T-cell (primary cell): ENCODE measurements around the gene KCNK4. TPM values are rescaled to one million over a fixed set of nuclear protein-coding genes. Genes with fewer than 3 reads are reported as not detected.
A peak's percentile ranks its signal among the peaks of the same experiment; 100 is the strongest.

Source experiments
- ATAC-seq, 4 experiments: fragments of 200-7000 bp in 3 of 4; fragments of 150-1000 bp in 1 of 4; cut with Tn5 transposase; replicated peaks in 1 of 4; 1 replicate in 3 of 4; 2 replicates in 1 of 4; pipeline ENCODE4 v1.10.0; 2021; ENCODE audit warnings: moderate library complexity in 3 of 4, mild to moderate bottlenecking in 2 of 4, moderate number of reproducible peaks in 1 of 4
- CTCF ChIA-PET, 2 donors: fragments of 300-600 bp; sonication (Branson Sonifier 250); formaldehyde crosslinking; loops; one replicate each; lab custom pipeline; 2022; ENCODE audit warnings: antibody characterized with exemption in 2 of 2; lab: Charles Lee
- POLR2A ChIA-PET, 2 donors: fragments of 300-600 bp; sonication (Branson Sonifier 250); formaldehyde crosslinking; loops; one replicate each; lab custom pipeline; 2022; ENCODE audit warnings: antibody characterized with exemption in 2 of 2; lab: Charles Lee
- DNase-seq, 35 experiments: peaks; one replicate each; pipeline versions ENCODE4 v3.0.0 to v3.0.0-alpha.2; 2013 to 2023
- H3K27ac ChIP-seq: one replicate; pipeline ENCODE4 v1.5.1; 2013; ENCODE audit warnings: low read length
- H3K27me3 ChIP-seq, 2 experiments: replicated peaks in 1 of 2; 1 replicate in 1 of 2; 2 replicates in 1 of 2; pipeline versions ENCODE4 v1.6.1 to v1.7.0; 2013; ENCODE audit warnings: low read length in 1 of 2, mixed read lengths in 1 of 2; ENCODE audit not compliant: control insufficient read depth in 2 of 2, insufficient read depth in 2 of 2; ENCODE audit errors: extremely low read depth in 1 of 2
- H3K36me3 ChIP-seq, 2 donors: 1 replicate in 1 of 2; 2 replicates in 1 of 2; pipeline versions ENCODE4 v1.6.1 to v1.7.0; 2013; ENCODE audit warnings: low read length in 1 of 2; ENCODE audit not compliant: control insufficient read depth in 2 of 2, insufficient read depth in 1 of 2; ENCODE audit errors: extremely low read depth in 1 of 2
- H3K4me1 ChIP-seq, 2 experiments: 1 replicate in 1 of 2; 2 replicates in 1 of 2; pipeline versions ENCODE4 v1.6.1 to v1.7.0; 2013; ENCODE audit warnings: low read length in 2 of 2, mixed read lengths in 1 of 2; ENCODE audit not compliant: insufficient read depth in 2 of 2, control insufficient read depth in 1 of 2; ENCODE audit errors: extremely low read depth in 1 of 2
- H3K4me3 ChIP-seq, 2 donors: 1 replicate in 1 of 2; 2 replicates in 1 of 2; pipeline versions ENCODE4 v1.5.1 to v1.7.0; 2013; ENCODE audit warnings: mild to moderate bottlenecking in 2 of 2, low read length in 1 of 2, moderate library complexity in 1 of 2; ENCODE audit not compliant: control insufficient read depth in 1 of 2; ENCODE audit errors: extremely low read depth in 1 of 2
- H3K9me3 ChIP-seq: 2 replicates; pipeline ENCODE4 v1.7.0; 2013
- H3K27ac Mint-ChIP-seq, 2 donors: one replicate each; pipeline ENCODE4 v1.8.0; 2020 to 2021; ENCODE audit warnings: mild to moderate bottlenecking in 2 of 2, mixed read lengths in 2 of 2
- H3K27me3 Mint-ChIP-seq, 2 donors: one replicate each; pipeline ENCODE4 v1.8.0; 2021 to 2022; ENCODE audit warnings: mixed read lengths in 2 of 2
- H3K36me3 Mint-ChIP-seq: one replicate; pipeline ENCODE4 v1.8.0; 2021; ENCODE audit warnings: mixed read lengths
- H3K4me1 Mint-ChIP-seq, 3 donors: one replicate each; pipeline ENCODE4 v1.8.0; 2020 to 2022; ENCODE audit warnings: mixed read lengths in 3 of 3, mild to moderate bottlenecking in 1 of 3
- H3K4me3 Mint-ChIP-seq, 3 donors: one replicate each; pipeline ENCODE4 v1.8.0; 2020 to 2022; ENCODE audit warnings: mild to moderate bottlenecking in 3 of 3, mixed read lengths in 3 of 3, moderate library complexity in 3 of 3
- H3K9me3 Mint-ChIP-seq, 3 donors: one replicate each; pipeline ENCODE4 v1.8.0; 2020 to 2022; ENCODE audit warnings: mixed read lengths in 3 of 3
- WGBS: methylation state at CpG from one replicate; pipeline ENCODE4 v1.1.5; 2013; ENCODE audit warnings: missing lambda C conversion rate; ENCODE audit not compliant: insufficient coverage; 5-methylcytosine and 5-hydroxymethylcytosine counted together
- total RNA-seq, 35 experiments: library from RNA in 6 of 35; stranded (reverse) in 6 of 35; fragments of 120-200 nt in 1 of 35; gene quantifications; one replicate each; pipeline versions ENCODE4 v1.2.1 to v1.2.4 and lab custom pipeline; 2013 to 2026

The KCNK4 gene
- total RNA-seq, 5 donors from 2014 or later (not counting 1 experiment from before 2014, with no cell fraction given) = 0.22 to 0.35 (median 0.33) TPM; not detected in 2

DNA sequence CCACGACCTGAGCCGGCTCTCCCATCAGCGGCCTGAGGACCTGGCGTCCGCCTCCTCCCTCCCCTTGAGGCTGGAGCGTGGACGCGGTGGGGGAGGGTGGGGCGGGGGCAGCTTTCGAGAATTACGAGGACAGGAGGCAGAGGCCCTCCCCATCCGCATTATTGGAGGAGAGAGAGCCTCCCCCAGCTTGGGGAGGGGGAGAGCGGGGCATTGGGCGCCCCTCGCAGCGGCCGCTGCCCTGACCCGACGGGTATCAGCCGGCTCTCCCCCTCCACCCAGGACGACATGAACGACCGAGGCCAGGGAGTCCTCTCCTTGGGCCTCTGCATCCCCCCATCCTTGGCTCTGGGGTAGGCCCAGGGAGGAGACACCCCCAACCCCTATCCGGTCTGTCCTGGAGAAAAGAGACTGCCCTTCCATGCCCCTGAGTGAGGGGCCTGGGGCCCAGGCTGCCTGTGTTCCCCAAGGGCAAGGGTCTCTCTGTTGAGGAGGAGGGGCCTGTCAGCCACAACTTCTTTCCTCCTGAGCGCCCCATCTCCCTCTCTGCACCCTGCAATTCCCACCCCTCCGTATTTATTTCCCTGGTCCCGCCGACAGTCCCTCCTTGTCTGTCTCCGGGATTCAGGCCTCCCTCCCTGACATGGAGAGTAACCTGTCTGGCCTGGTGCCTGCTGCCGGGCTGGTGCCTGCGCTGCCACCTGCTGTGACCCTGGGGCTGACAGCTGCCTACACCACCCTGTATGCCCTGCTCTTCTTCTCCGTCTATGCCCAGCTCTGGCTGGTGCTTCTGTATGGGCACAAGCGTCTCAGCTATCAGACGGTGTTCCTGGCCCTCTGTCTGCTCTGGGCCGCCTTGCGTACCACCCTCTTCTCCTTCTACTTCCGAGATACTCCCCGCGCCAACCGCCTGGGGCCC, 5.0 kb upstream of the KCNK4 start:
- ATAC-seq = no peak
- WGBS = 66% methylated on average over 14 of the region's 40 CpGs
- H3K4me1 ChIP-seq = peaks cover 4 to 40% of the 10 kb centered on the region in 2 experiments
- Mint-ChIP-seq H3K9me3 (no peaks in the 10 kb centered on the region), H3K27ac (peak overlapping the region; percentile 70 to 84), H3K4me3 (peak overlapping the region; percentile 67 to 84 (median 74)), H3K27me3 (peaks cover 5 to 7% of the 10 kb centered on the region in 2 donors), H3K36me3 (peaks cover 4% of the 10 kb centered on the region), H3K4me1 (peaks cover 25 to 32% (median 30%) of the 10 kb centered on the region in 3 donors)
- peaks cover 4 to 18% of the 10 kb centered on the region in 2 experiments for H3K27me3 ChIP-seq
- H3K36me3 ChIP-seq = peaks cover 0 to 7% of the 10 kb centered on the region in 2 donors
- H3K9me3 ChIP-seq = no peaks in the 10 kb centered on the region
- H3K4me3 ChIP-seq = peak overlapping the region; percentile 17 to 87
- peak in 6 of 35 experiments; percentile 14 to 48 (median 27) for DNase-seq
- peak overlapping the region; percentile 70 for H3K27ac ChIP-seq
- CTCF ChIA-PET = interaction anchor here (0.6 to 3.7 kb wide), 7 partner anchors 14 to 100 kb away, joined by 3 to 16 read pairs (median 6); partner anchors contain the start of genes CATSPERZ (in 1 of the 2), PRDX5 (in 1 of the 2), STIP1 (in 1 of the 2) and TRMT112 (in 1 of the 2)
- POLR2A ChIA-PET = interaction anchor here in 1 of 2 donors (1.6 to 1.7 kb wide), 2 partner anchors 14 to 31 kb away, joined by 5 to 6 read pairs; partner anchors contain the start of genes PRDX5 and TRMT112

DNA sequence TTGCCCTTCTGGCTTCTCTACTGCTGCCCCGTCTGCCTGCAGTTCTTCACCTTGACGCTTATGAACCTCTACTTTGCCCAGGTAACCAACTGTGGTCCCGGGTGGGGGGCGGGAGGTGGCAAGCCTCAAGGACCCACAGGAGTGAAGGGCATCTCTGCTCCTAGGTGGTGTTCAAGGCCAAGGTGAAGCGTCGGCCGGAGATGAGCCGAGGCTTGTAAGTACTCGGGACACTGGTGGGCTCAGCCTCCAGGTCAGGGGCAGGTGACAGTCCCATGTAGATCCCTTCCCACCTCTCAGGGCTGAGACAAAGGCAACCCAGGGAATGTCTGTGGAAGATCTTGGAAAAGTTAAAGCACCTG, 4.3 kb upstream of the KCNK4 start:
- H3K9me3 ChIP-seq = no peaks in the 10 kb centered on the region
- no peak overlapping the region for H3K27ac ChIP-seq
- CTCF ChIA-PET = interaction anchor here in 1 of 2 donors (3.0 kb wide), 1 partner anchor 14 kb away, joined by 13 read pairs; the partner anchor contains the start of gene CATSPERZ
- POLR2A ChIA-PET = interaction anchor here in 1 of 2 donors (0.6 kb wide), 1 partner anchor 639 kb away, joined by 5 read pairs; no protein-coding TSS in a partner anchor
- peaks cover 0 to 7% of the 10 kb centered on the region in 2 donors for H3K36me3 ChIP-seq
- ATAC-seq (no peak), DNase-seq (no peak)
- H3K27me3 ChIP-seq = peaks cover 4 to 21% of the 10 kb centered on the region in 2 experiments
- Mint-ChIP-seq H3K36me3 (no peaks in the 10 kb centered on the region), H3K27ac (peak overlapping the region; percentile 70 to 84), H3K4me3 (peak overlapping the region; percentile 67 to 84 (median 74)), H3K9me3 (no peaks in the 10 kb centered on the region), H3K27me3 (peaks cover 5 to 7% of the 10 kb centered on the region in 2 donors), H3K4me1 (peaks cover 25 to 28% (median 26%) of the 10 kb centered on the region in 3 donors)
- no peak overlapping the region for H3K4me3 ChIP-seq
- H3K4me1 ChIP-seq = peaks cover 4 to 42% of the 10 kb centered on the region in 2 experiments
- WGBS = 95% methylated on average over 6 of the region's 9 CpGs

DNA sequence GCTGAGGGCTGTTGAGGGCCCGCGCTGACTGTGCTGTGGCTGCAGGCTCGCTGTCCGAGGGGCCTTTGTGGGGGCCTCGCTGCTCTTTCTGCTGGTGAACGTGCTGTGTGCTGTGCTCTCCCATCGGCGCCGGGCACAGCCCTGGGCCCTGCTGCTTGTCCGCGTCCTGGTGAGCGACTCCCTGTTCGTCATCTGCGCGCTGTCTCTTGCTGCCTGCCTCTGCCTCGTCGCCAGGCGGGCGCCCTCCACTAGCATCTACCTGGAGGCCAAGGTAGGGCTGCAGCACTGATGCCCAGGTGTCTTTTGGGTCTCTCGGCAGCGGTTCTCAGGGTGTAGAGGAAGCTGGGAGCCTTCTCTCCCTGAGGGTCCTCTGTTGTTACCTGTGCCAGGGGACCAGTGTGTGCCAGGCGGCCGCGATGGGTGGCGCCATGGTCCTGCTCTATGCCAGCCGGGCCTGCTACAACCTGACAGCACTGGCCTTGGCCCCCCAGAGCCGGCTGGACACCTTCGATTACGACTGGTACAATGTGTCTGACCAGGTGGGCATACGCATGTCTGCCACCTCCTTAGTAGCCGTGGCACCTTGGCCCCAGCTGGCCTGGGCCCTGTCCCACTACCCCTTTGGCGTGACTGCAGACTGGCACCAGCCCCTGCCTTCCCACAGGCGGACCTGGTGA, 3.3 kb upstream of the KCNK4 start:
- no peak for DNase-seq
- peaks cover 7 to 47% of the 10 kb centered on the region in 2 experiments for H3K4me1 ChIP-seq
- H3K27ac ChIP-seq = no peak overlapping the region
- H3K9me3 ChIP-seq = no peaks in the 10 kb centered on the region
- ChIA-PET CTCF (no interaction called here), POLR2A (no interaction called here)
- no peaks in the 10 kb centered on the region for H3K36me3 Mint-ChIP-seq
- H3K4me3 Mint-ChIP-seq = no peak overlapping the region
- no peak overlapping the region for H3K27ac Mint-ChIP-seq
- WGBS = 95% methylated on average over 32 of the region's 33 CpGs
- H3K4me1 Mint-ChIP-seq = peaks cover 23 to 29% (median 24%) of the 10 kb centered on the region in 3 donors
- H3K27me3 Mint-ChIP-seq = peaks cover 5 to 11% of the 10 kb centered on the region in 2 donors
- H3K9me3 Mint-ChIP-seq = no peaks in the 10 kb centered on the region
- peaks cover 0 to 2% of the 10 kb centered on the region in 2 donors for H3K36me3 ChIP-seq
- no peak overlapping the region for H3K4me3 ChIP-seq
- no peak for ATAC-seq
- H3K27me3 ChIP-seq = peaks cover 4 to 28% of the 10 kb centered on the region in 2 experiments

DNA sequence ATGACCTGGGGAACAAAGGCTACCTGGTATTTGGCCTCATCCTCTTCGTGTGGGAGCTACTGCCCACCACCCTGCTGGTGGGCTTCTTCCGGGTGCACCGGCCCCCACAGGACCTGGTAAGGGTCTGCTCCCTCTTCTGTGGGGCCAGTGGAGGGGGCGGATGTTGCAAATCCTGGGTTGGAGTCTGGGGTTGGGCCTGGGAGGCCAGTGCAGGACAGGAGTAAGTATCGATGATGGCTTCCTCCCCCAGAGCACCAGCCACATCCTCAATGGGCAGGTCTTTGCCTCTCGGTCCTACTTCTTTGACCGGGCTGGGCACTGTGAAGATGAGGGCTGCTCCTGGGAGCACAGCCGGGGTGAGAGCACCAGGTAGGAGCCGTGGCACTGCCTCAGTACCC, 2.8 kb upstream of the KCNK4 start:
- no peaks in the 10 kb centered on the region for H3K9me3 ChIP-seq
- Mint-ChIP-seq H3K36me3 (no peaks in the 10 kb centered on the region), H3K4me1 (peaks cover 19 to 27% (median 19%) of the 10 kb centered on the region in 3 donors), H3K9me3 (no peaks in the 10 kb centered on the region), H3K4me3 (no peak overlapping the region), H3K27me3 (peaks cover 10 to 16% of the 10 kb centered on the region in 2 donors), H3K27ac (no peak overlapping the region)
- 87% methylated on average over 5 of the region's 9 CpGs for WGBS
- no peak overlapping the region for H3K27ac ChIP-seq
- CTCF ChIA-PET = no interaction called here
- ATAC-seq = no peak
- peaks cover 4 to 34% of the 10 kb centered on the region in 2 experiments for H3K27me3 ChIP-seq
- no peaks in the 10 kb centered on the region for H3K36me3 ChIP-seq
- H3K4me1 ChIP-seq = peaks cover 7 to 41% of the 10 kb centered on the region in 2 experiments
- DNase-seq = no peak
- no peak overlapping the region for H3K4me3 ChIP-seq
- POLR2A ChIA-PET = no interaction called here

GRCh38 chr11:64289002-64289564, 2.0 kb upstream of the KCNK4 start:
- ATAC-seq (no peak), DNase-seq (no peak)
- 92% methylated on average over 9 of the region's 13 CpGs for WGBS
- peaks cover 4 to 34% of the 10 kb centered on the region in 2 experiments for H3K4me1 ChIP-seq
- ChIA-PET CTCF (no interaction called here), POLR2A (no interaction called here)
- no peaks in the 10 kb centered on the region for H3K36me3 ChIP-seq
- no peak overlapping the region for H3K4me3 ChIP-seq
- peaks cover 13 to 22% (median 14%) of the 10 kb centered on the region in 3 donors for H3K4me1 Mint-ChIP-seq
- H3K27me3 Mint-ChIP-seq = peaks cover 18 to 24% of the 10 kb centered on the region in 2 donors
- H3K27ac ChIP-seq = no peak overlapping the region
- no peak overlapping the region for H3K4me3 Mint-ChIP-seq
- no peak overlapping the region for H3K27ac Mint-ChIP-seq
- H3K9me3 Mint-ChIP-seq = no peaks in the 10 kb centered on the region
- peaks cover 4 to 41% of the 10 kb centered on the region in 2 experiments for H3K27me3 ChIP-seq
- H3K36me3 Mint-ChIP-seq = no peaks in the 10 kb centered on the region
- no peaks in the 10 kb centered on the region for H3K9me3 ChIP-seq
